GM19463 (cell line): Measurements from ENCODE around the gene ARHGEF16.

Source experiments
- ATAC-seq: cut with Tn5 transposase; IDR thresholded peaks from one replicate; pipeline ENCODE4 v1.9.1; 2021; ENCODE audit warnings: mild to moderate bottlenecking, moderate library complexity; ENCODE audit not compliant: unreplicated experiment

Gene ARHGEF16

GRCh38 chr1:3453891-3454810 is at the start of gene ARHGEF16:
TSS of gene ARHGEF16 (plus strand) at chr1:3454665. CDS start at chr1:3463085, 8,420 bp downstream.
- no peak for ATAC-seq

DNA sequence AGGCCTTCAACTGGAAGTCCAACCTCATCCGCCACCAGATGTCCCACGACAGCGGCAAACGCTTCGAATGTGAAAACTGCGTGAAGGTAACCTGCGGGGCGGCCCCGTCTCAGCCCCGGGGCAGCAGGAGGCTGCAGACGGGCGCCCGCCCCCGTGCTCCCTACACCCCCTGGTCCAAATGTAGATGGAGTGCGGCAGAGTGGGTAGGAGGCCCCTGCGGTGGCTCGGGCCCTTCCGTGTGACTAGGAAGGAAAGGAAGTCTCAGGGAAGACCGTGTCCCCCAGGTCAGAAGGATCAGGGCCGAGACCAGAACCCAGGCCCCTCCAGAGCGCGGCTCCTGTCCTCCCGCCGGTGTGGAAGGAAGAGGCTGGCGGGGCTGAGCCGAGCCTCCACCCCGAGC is 49.7 kb upstream of the ARHGEF16 start:
- no peak for ATAC-seq

- ATAC-seq, result no peak
Measured at GRCh38 chr1:3405491-3405890, 49.0 kb upstream of the ARHGEF16 start.

- ATAC-seq, result no peak
Measured at GRCh38 chr1:3405974-3406867, 48.2 kb upstream of the ARHGEF16 start.

DNA sequence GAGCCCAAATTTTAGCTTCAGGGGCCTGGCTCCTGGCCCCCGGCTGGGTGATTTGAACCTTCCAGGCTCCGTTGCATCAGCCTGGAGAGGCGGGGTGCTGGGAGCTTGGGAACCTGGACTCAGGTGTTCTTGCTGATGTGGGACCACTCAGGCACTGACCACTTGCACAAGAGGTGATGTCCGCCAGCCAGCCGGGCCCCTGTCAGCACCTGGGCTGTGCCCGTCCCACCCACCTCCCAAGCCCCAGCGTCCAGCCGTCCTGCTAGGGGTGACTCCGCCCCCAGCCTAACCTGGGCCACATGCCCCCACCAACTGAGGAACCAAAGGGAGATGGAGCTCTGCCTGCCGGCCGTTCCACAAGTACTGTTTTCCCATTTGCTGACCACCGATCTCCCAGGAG is 47.4 kb upstream of the ARHGEF16 start:
- ATAC-seq, result no peak

GRCh38 chr1:3408751-3409266 is 45.7 kb upstream of the ARHGEF16 start:
- ATAC-seq, result no peak

DNA sequence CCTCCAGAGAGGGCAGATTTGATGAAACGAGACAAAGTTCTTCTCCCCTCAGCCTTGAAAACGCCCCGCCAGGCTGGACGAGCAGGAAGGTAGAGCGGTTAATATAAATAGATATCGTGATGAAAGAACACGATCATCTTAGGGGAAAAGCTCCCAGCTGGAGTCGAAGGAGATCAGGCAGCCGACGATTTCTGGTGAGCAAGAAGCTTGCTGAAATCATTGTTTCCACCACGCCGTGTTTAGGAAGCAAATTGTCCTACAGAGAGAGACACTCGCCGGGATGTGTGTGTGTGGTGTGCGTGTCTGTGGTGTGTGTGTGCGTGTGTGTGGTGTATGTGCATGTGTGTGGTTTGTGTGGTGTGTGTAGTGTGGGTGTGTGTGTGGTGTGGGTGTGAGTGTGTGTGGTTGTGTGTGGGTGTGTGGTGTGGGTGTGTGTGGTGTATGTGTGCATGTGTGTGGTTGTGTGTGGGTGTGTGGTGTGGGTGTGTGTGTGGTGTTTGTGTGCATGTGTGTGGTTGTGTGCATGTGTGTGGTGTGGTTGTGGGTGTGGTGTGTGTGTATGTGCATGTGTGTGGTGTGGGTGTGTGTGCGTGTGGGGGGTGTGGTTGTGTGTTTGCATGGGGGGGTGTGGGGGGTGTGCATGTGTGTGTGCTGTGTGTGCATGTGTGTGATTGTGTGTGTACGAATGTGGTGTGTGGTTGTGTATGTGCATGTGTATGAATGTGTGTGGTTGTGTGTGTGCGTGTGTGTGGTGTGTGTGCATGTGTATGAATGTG is 44.9 kb upstream of the ARHGEF16 start:
- no peak for ATAC-seq

DNA sequence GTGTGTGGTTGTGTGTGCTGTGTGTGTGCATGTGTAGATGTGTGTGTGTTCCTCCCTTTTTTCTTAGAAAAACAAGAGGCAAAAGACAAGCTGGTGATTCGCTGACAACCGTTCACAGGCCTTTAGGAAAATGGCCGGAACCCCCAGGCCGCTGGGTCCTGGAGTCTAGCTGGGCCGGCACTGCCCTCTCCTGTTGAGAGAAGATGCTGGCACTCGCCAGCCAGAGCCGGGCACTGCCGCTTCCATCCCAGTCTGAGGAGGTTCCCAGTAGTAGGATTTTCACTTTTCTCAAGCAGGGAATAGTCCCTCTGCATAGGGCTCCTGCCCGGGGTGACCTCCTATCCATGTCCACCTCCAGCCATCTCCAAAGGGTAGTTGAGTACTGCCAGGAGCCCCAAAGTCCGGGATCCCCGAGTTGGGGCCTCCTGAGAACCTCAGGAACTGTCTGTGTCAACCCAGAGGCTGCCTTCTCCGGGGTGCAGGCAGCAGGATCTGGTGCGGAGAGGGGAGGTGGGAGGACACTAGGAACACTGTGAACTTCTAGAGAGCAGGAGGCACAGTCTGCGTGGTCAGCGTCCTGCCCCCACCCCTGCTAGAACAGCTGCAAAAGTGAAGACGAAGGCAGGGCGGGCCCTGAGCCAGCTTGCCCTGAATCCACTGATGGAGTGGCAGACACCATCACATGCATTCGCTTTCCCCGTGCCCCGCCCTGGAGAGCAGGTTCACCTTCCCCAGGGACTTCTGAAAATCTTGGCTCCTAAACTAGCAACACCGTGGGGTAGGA is 44.1 kb upstream of the ARHGEF16 start:
- ATAC-seq, result no peak

DNA sequence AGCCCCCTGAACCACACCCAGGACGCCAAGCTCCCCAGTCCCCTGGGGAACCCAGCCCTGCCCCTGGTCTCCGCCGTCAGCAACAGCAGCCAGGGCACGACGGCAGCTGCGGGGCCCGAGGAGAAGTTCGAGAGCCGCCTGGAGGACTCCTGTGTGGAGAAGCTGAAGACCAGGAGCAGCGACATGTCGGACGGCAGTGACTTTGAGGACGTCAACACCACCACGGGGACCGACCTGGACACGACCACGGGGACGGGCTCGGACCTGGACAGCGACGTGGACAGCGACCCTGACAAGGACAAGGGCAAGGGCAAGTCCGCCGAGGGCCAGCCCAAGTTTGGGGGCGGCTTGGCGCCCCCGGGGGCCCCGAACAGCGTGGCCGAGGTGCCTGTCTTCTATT is 42.7 kb upstream of the ARHGEF16 start:
- ATAC-seq, result no peak

DNA sequence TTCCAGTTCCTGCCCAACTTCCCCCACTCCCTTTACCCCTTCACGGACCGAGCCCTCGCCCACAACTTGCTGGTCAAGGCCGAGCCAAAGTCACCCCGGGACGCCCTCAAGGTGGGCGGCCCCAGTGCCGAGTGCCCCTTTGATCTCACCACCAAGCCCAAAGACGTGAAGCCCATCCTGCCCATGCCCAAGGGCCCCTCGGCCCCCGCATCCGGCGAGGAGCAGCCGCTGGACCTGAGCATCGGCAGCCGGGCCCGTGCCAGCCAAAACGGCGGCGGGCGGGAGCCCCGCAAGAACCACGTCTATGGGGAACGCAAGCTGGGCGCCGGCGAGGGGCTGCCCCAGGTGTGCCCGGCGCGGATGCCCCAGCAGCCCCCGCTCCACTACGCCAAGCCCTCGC is 42.1 kb upstream of the ARHGEF16 start:
- no peak for ATAC-seq

- ATAC-seq, result no peak
Measured at GRCh38 chr1:3413975-3414710, 40.3 kb upstream of the ARHGEF16 start.

DNA sequence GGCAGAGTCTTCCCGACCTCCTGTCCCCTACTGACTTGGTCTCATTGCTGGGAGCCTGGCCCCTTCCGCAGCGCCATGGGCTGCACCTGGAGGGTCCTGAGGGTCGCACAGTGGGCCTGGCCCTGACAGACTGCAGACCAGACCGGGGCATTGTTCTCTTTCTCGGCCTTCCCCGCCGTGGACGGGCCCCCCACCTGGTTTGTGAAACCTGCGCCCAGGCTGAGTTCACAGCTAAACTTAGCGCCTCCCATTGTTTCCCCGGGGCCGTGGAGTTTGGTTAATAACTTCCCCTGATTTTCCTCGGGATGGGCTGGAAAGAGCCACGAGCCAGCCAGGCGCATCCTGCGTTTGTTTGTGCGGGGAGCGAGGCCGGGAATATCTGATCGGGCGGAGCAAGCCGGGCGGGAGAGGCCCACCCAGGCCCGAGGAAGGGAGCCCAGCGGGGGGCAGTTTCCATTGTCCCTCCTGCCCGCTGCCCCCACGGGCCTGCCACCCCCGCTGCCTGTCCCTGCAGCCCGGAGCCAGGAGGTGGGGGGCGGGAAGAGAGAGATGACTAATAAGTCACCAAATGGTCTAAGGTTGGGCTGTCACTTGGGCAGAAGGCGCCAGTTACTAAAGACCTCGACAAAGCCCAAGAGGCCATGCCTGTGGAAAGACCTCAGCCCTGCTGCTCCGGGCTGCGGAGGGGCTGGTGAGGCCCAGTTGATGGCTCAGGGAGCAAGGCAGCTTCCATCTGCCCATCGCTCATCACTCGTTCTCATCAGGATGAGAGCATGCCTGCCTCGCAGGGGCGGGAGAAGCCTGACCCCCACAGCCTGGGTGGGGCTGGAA is 39.0 kb upstream of the ARHGEF16 start:
- ATAC-seq, result no peak

- ATAC-seq, result no peak
Measured at GRCh38 chr1:3417082-3417739, 37.3 kb upstream of the ARHGEF16 start.

DNA sequence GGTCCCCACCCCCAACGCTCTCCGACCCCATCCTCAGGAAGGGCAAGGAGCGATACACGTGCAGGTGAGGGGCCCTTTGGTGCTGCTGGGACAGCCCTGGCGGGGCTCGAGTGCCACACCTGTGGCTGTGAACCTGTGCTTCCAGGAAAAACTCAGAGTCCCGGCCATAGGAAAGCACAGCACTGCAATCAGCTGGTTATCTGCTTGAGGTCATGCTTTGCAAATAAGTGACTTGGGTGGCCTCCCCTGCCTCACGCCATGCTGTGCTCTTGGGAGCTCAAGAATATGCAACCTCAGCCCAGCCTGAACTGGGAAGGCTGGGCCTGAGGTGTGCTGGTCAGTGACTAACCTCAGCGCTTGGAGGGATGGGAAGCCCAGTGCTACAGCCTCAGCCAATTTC is 36.5 kb upstream of the ARHGEF16 start:
- no peak for ATAC-seq

DNA sequence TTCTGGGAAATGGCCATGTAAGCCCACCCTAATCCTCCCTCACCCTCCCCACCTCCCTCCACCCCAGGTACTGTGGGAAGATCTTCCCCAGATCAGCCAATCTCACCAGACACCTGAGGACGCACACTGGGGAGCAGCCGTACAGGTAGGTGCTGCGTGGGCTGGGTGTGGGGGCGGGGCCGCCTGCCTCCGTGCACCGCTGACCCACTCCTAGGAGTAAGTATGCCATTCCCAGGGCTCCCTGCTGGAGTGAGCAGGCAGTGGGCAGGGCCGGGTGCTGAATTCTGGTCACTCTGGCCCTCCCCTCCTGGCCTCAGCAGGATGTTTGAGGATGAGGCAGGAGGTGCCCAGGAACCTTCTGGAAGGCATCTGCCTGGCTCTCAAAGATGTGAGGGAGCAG is 35.9 kb upstream of the ARHGEF16 start:
- no peak for ATAC-seq

DNA sequence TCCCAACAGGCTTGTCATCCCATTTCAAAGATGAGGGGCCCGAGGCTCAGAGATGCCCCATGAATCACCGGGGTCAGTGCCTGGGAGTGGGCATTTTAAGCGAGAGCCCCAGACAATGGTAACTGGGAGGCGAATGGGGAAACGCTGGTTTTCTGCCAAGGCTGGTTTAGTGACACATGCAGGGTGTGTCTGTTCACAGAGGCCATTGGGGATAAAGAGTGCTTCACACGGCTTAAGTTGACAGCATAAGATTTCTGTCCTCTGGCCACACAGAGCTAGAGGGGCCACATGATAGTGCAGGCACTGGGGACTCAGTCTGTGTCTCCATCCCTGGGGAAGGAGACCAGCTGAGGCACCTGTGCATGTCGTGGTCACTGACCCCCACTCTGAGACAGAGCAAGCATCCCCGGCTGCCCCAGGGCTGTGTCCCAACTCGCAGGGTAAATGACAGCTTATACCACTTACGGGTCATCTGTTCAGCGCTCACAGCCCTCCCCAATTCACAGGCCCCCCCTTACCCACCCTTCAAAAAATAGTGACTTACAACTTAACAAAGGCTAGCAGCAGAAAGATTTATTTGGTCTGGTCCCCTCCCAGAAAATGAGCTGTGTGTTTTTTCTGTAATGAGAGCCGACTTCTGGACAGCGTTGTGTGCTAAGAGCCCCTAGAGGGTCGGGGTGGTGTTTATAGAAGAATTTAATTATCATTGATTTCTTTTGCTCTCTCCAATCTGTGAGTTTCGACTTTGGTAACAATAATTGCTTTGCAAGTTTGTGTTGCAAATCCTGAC is 34.9 kb upstream of the ARHGEF16 start:
- ATAC-seq, result no peak
